Right kidney (tissue), 1 donor: ENCODE data around the gene ELFN1.

Experiments
- DNase-seq: peaks from one replicate; pipeline ENCODE4 v3.0.0-alpha.2; 2016

ELFN1 gene

DNA sequence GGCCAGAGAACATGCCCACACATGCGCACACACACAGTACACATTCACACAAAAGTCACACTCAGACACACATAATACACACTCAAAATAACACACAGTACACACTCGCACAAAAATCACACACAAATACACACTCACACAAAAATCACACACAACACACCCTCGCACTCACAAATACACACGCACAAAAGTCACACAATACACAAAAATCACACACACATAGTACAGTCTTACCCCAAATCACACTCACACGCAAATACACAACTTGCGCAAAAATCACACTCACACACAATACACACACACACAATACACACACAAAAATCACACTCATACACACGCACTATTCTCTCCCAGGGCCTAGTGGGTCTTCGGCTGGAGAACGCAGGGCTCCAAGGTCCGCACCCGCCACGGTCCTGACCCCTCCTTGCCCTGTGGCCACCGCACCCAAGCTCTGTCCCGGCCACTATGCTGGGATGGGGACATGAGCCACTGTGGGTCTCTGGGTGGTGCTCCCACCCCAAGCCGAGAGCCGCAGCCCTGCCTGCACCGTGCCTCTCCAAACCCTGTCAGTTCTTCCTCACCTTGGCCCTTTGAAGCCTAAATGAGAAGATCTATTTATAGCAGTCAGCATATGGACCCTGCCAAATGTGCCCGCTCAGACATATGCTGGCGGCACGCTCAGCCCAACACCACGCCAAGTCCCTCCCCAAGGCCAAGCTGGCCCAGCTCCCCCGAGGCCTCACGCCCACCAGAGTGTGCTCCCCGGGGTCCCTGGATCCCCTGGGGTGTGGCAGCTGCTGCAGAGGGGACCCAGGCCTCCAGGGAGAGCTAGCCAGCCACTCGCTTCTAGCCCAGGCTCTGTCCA, 55.9 kb downstream of the ELFN1 start:
- DNase-seq, result no peak

DNA sequence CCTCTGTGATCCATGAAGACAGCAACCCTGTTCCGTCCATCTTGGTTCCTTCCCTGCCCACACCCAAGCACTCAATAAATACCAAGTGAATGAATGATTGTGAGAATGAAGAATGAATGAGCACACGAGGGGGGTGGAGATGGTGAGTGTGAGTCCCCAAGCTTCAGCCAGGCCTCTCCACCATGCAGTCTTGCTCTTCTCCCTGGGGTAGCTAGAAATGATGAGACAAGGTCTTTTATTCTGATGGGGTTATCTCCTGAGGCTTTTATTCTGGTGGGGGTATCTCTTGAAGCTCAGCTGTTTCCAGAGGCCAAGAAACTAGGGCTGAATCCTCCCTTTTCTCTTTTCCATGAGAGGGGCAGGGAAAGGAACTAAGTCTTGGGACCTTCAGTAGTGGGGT, 57.0 kb downstream of the ELFN1 start:
- DNase-seq, result no peak

DNA sequence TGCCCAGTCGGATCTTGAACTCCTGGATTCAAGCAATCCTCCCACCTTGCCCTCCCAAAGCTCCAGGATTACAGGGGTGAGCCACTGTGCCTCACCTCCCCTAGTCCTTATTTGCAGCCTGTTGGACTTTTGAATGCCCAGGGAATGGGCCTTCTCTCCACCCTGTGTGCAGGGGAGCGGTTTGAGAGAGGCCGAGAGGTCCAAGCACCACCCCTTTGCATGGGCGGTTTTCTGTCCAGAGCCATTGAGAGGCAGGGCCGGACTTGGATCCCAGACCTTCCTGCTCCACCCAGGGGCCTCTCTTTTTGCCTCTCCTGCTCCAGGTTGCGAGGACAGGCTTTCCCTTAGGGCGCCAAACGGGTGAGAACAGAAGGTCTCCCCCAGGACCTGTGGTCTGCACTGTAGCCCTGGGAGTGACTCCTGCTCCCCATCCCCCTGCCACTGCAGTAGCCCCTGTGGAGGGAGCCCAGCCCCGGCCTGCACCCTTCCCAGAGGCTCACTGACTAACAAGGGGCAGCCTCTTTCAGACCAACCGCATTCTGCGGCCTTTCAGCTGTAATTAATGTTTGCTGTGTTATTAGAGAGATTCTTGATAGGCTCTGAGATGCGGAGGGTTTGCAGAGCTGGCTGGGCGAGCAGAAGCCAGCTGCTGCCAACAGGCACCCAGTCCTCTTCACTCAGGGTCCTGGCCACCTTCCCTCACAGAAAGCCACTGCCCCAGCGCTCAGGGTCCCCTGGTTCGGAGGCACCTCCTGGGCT, 57.9 kb downstream of the ELFN1 start:
- no peak for DNase-seq

DNA sequence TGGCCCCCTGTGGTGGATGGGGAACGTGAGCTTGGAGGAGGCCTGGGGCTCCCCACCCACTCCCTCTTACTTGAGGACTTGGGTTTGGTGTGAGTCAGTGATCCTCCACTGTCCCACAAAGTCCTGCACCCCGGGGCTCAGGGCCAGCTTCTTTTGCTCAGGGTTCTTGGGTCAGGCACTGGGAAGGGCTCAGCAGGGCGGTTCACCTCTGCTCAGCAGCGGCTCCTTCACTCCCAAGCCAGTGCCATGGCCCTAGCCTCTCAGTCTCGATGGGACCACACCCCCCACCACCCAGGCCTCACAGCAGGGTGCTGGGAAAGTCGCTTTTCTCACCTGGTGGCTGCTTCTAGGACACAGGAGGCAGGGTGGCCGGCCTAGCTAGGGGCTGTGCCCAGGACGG, 59.1 kb downstream of the ELFN1 start:
- DNase-seq, result no peak

DNA sequence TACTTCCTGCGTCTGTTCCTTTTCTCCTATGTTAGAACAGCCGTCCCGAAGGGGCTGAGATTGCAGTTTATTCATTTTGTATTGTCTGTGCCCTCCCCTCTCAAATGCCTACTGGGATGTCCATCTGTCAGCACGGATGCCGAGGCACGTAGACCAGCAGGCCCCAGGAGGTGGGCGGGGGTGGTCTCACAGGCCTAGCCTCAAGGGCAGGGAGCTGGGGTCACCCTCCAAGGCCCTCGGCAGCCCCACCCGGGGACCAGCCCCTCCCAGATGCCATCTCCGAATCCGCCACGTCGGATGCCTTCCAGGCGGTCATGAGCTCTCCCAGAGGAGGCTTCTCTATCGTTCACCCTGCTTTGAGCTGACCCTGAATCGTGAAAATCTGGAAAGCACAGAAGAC, 59.7 kb downstream of the ELFN1 start:
- no peak for DNase-seq

DNA sequence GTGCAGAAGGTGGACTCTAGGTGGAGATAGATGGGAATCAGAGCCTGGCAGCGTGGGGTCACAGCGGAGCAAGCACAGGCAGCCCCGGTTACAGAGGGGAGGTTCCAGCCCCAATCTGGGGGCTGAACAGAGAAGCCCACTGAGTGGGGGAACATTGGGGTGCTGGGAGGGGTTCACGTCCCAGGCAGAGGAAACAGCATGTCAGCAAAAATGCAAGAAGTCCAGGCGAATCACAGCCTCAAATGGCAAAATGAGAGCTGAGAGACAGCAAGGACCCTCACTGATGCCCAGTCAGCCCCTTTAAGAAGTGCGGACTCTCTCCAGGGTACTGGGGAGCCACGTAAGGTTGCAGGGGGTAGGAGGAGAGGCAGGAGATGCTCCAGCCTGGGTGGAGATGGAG, 62.0 kb downstream of the ELFN1 start:
- no peak for DNase-seq

DNA sequence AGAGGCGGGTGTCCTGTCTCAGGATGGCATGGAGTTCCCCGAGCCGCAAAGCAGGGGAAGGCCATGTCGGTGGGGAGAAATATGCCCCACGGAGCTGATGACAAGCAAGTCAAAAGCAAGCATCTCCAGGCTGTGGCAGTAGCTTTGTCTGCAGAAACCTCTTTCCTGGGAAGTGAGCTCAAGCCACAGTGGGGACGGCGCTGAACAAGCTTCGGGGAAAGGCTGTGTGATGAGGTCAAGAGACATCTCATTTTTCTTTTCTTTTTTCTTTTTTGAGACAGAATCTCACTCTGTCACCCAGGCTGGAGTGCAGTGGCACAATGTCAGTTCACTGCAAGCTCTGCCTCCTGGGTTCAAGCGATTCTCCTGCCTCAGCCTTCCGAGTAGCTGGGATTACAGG, 62.6 kb downstream of the ELFN1 start:
- no peak for DNase-seq

DNA sequence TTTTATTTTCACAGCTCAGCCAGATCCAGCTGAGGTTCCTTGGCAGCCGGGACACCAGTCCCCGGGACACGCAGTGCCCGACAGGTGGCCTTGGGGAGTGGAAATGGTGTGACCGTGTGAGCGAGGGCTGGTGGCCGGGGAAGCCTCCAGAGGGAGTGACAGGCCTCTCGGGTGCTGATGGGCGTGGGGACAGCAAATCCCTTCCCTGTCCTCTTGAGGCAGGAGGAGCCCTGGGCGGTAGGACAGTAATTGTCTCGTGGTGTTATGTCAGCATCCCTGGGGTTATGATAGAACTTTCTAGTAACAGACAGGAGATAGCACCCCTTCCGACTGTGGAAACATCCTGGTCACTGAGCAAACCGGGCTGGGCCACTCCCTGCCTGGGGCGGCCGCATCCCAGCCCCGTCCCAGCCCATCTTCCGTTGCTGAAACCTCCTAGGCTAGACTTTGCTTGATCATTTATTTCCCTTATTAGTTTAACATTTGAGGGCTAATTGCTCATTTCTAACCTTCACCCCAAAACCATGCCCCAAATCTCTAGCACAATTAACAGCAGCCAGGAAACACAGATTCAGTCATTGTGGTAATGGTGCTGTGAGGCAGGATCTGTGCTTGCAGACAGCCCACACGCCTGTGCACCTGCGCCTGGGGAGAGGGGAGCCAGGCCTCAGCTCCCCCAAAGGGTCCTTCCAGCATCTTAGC, 63.3 kb downstream of the ELFN1 start:
- DNase-seq, result no peak

DNA sequence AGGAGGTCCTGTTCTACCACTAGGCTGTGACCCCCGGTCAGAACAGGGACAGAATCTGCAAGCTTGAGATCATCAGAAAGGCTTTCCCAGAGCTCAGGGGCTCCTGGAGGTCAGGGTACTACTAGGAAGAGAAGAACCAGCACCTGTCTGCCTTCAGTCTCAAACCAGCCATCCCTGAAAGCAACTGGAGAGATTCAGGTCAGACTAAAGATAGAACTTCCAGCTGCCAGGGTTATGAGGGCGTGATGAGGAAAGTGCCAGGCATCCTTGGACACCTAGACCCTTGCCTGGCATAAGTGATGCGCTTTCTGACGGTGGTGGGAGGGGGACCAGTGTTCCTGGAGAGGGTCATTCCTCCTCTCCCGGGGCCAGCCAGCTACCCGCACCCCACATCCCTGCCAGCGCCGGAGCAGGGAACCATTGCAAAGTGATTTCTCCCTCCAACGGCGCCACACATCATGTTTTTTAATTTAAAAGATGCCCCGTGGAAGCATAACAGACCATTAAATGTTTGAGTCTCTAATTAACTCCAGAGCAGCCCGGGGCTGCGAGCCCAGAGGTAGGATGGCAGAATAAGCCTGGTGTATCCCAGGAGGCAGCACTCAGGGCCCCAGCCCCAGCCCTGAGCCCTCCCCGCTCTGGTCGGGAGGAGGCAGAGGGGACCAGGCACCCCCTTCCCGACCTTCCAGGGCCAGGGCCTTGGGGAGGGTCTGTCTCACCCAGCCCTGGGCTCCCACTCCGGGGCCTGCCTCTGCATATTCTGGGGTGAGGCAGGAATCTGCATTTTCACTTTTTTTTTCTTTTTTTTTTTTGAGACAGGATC, 64.0 kb downstream of the ELFN1 start:
- DNase-seq, result no peak

DNA sequence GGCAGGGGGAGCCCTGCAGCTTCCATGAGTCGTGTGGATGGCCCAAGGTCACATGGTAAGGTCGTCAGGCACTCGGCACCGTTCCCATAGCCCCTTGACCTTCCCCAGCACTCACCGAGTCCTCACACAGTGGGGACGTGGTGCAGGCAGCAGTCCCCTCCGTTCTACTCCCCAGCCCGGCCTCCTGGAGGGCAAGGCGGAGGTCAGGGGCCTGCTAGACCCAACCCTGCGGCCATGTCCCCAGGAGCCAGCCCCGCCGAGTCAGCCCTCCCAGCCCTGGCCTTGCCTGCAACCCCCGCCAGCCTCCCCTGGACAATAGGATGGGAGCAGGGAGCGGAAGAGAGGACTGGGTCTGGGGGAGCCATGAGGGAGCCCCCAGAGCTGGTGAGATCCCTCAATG, 65.2 kb downstream of the ELFN1 start:
- no peak for DNase-seq

DNA sequence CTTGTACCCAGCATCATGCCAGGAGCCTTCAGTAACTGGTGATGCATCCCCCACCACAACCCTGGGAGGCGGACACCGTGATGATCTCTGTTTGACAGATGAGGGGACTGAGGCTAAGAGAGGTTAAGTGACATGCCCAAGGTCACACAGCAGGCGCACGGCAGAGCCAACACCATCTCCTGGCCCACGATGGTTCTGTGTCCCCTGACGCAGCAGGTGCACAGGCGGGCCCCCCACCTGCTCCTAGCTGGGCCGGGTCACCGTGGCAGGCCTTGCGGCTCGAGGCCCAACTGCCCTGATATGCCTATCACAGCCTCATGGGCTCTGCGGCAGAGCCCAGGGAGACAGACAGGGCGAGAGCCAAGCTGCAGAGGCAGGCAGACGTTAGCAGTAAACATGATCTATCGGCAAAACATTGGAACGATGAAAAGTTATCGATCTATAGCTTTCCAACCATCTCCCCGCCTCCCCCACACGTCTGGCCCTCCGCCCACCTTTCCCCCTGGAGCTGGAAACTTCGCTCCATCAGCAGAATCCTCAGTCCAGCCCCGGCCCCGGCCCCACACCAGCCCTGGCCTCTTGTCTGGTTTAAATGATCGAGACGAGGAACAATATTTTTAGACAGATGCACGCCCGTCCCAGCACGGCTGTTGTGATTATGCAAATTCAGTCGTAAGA, 65.9 kb downstream of the ELFN1 start:
- no peak for DNase-seq

DNA sequence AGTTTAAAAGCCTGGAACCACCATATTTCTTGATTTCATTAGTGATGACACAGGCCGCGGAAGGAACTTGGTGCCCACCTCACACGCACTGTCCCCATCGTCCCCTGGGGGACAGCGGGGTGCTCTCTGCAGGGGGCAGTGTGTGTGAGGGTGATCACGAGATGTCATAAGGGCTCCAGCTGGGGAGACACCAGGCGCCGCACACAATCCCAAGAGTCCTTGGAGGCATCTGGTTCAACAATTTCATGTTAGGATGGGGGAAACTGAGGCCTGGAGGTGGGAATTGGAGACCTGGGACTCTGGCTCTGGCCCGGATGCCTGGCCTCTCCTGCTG, 66.4 kb downstream of the ELFN1 start:
- no peak for DNase-seq

DNA sequence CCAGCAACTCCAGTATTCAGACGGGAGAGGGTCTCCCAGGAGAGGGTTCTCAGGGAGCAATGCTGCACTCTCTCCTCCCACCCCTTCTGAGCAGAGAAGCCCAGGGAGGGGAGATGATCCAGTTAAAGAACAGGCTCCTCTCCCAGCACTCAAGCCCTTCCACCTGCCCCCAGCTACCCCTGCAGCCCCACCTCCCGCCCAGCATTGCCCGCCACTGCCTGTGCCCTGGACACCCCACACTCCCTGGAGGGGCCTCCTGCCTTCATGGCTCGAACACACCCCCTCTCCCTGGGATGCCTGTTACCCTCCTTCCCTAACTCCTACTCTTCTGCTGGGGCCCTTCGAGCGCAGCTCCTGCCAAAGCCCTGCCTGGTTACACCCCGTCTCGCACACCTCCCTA, 66.8 kb downstream of the ELFN1 start:
- no peak for DNase-seq

DNA sequence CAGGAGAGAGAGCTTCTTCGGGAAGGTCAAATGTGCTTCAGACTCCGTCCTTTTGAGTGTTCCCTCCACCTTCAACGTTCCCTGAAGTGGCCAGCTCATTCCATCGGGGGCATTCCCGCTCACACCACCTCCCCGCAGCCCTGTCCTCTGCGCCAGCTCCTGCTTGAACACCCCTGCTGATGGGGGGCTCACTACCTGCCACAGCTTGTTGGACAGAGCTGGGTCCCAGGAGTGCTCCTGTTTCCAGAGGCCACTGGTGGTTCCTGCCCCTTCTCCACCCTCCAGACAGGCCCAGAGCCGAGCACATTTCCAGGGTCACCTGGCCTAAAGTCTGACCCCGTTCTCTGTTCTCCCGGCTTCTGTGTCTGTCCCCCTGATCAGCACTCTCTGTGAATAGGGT, 67.4 kb downstream of the ELFN1 start:
- no peak for DNase-seq

DNA sequence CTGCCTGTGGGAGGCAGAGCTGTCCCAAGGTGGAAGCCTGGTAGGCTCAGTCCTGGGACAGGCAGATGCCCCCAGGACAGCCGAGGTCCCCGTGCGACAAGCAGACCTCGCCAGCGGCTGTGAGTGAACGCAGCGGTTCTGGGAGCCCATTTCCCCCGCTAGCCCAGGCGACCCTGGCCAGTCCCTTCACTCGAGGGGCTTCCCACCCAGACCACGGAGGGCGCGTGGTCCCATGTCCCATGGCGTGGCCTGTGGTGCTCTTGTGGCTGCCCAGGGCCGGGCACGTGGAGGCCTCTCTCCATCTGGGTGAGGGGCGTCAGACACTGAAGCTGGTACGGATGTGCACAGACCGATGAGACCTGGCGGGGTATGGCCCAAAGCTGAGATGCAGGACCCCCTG, 67.9 kb downstream of the ELFN1 start:
- DNase-seq, result no peak

DNA sequence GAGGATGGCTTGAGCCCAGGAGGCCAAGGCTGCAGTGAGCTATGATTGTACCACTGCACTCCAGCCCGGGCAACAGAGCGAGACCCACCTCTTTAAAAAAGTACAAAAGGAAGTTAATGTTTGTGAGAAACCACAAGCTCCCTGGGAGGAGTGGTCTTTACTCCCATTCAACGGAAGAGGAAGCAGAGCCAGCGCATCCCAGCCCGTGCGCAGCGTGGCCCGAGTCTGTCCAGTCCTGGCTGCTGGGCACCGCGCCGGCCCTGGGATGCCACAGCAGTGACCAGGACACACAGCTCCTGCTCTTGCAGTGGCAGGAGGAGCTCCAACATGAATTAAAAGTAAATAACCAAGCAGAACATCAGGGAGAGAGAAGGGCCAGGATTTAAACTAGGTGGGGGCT, 68.4 kb downstream of the ELFN1 start:
- DNase-seq, result no peak

DNA sequence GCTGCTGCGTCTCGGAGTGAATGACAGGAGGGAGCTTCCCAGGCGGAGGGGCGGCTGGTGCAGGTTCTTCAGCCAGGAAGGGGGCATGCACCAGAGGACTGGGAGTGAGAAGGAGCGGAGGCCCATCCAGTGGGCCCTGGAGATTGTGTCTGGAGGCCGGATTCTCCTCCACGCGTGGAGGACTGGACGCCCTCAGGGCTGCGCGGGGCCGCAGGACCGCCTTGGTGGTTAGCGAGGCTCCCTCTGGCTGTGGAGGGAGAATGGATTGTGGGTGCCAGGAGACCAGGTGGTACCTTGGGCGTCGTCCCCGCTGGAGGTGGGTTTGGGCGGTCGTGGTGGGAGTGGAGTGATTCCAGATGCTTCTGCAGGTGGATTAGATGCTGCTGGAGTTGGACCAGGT, 68.9 kb downstream of the ELFN1 start:
- DNase-seq, result no peak

DNA sequence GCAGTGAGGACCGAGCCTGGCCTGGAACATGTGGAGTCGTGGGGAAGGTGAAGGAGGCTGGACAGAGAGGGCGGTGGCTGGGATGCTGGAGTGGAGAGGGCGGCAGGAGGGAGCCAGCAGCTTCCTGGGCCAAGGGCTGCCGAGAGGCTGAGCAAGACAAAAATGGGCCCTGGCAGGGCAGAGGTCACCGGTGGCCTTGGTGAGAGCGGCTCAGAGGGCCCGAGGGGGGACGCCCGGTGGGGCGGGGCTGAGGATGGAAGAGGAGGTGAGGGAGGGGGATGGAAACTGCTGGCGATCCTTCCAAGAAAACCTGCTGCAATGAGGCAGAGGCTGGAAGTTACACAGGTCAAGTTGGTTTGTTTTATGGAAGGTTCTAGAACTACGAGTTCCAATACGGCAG, 69.5 kb downstream of the ELFN1 start:
- no peak for DNase-seq

DNA sequence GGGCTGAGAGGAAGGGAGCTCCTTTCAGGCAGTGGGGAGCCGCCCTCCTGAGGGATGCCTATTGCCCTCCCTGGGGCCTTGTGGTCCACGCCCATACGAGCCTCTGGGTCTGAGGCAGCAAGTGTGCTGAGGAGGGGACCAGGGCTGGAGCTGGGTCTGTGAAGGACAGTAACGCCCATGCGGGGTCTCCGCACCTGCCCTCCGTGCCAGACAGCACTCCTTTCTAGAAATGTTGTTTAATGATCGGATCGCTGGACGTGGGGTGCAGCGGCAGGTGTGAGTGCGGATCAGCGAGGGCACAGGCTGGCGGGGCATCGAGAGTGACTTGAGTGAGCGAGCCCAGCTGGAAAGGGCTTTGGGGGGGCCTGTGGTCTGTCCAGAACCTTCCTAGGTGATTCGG, 70.1 kb downstream of the ELFN1 start:
- no peak for DNase-seq

DNA sequence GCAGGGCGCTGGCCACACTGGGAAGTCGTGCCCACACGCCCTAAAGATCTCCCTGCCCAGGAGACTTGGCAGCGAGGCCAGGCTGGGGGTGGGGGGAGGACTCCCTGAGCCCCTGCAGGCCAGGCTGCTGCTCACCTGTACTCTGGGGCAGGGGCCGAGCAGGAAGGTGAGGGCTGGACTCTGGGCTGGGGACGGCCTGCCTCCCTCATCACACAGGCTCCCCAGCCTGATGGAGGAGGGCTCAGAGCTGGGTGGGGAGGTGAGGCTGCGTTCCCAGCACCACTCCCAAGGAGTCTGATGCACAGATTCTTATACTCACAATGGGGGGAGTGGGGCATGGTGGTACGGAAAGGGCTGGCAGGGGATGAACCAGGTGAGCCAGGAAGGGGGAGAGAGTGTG, 71.2 kb downstream of the ELFN1 start:
- DNase-seq, result no peak

DNA sequence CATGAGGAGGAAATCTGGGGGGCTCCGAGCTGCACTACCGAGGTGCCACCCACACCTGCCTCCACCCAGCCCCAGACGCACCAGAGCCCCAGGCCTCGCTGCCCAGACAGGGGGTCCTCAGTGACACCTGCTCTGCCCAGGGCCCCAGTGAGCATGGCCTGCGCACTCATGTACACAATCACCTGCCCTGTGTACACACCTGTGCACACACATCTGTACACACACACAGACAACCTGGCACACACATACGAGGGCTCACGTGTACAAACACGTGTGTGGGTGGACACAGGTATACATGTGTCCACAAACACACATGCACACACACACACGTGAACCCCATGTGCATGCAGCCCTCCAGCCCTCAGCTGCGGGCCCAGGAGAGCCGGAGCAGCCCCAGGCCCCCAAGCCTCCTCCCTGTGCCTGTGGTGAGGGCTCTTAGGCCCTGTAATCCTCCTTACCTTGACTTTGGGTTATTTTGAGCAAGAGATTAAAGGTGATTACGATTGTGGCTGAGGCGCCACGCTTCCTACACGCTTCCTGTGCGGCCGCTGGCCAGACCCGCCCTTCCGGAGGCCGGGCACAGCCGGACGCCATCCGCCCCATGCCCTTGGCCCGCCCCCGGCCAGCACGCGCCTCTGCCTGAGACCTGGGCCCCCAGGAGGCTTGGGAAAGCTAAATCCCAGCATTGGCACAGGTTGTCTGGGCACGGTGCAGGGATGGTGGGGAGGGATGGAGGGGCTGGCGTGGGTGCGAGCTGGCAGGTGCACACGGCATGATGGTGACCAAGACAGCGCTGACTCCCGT, 71.9 kb downstream of the ELFN1 start:
- DNase-seq, result no peak
